ENCODE data around the gene SYNE1.

DNA sequence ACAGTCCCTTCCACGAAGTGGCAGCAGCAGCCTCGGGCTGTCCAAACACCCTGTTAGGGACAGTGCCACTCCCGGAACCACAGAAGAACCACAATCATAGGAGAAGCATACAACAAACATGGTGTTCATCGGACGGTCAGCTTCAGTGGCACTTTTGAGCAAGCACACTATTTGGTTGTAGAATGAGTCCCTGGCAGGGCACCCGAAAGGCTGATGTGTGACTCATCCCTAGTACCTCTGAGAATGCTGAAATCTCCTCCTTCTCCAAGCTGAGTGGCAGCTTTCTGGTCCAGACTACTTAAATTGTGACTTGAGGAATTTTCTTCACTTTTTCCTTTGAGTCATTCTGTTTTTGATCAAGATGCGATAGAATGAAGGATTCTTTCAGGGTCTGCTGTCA, 547.2 kb downstream of the SYNE1 start:
- TF ChIP-seq, protein P1, sequence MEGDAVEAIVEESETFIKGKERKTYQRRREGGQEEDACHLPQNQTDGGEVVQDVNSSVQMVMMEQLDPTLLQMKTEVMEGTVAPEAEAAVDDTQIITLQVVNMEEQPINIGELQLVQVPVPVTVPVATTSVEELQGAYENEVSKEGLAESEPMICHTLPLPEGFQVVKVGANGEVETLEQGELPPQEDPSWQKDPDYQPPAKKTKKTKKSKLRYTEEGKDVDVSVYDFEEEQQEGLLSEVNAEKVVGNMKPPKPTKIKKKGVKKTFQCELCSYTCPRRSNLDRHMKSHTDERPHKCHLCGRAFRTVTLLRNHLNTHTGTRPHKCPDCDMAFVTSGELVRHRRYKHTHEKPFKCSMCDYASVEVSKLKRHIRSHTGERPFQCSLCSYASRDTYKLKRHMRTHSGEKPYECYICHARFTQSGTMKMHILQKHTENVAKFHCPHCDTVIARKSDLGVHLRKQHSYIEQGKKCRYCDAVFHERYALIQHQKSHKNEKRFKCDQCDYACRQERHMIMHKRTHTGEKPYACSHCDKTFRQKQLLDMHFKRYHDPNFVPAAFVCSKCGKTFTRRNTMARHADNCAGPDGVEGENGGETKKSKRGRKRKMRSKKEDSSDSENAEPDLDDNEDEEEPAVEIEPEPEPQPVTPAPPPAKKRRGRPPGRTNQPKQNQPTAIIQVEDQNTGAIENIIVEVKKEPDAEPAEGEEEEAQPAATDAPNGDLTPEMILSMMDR (conservative IDR thresholded peaks at IDR 0.05; ENCODE audit: low read length) = no peak
- TF ChIP-seq EZH2phosphoT487 (IDR thresholded peaks at IDR 0.05; ENCODE audit: borderline replicate concordance, low read depth, low read length) = no peak

Measured in OCI-LY7 (cell line).